Neuron (in vitro differentiated cells): ENCODE data around the gene ACOT11.

Experiments
- H2AFZ ChIP-seq: one replicate; pipeline ENCODE4 v1.6.1; 2013; ENCODE audit warnings: low read depth, mild to moderate bottlenecking, inconsistent platforms, low read length, moderate library complexity
- H3K27me3 ChIP-seq: one replicate; pipeline ENCODE4 v1.6.1; 2013; ENCODE audit warnings: low read length; ENCODE audit not compliant: insufficient read depth
- H3K36me3 ChIP-seq: one replicate; pipeline ENCODE4 v1.6.1; 2013; ENCODE audit warnings: low read length; ENCODE audit not compliant: insufficient read depth
- H3K4me1 ChIP-seq: one replicate; pipeline ENCODE4 v1.6.1; 2013; ENCODE audit warnings: low read length; ENCODE audit not compliant: insufficient read depth
- H3K4me3 ChIP-seq: 2 replicates; pipeline ENCODE4 v1.5.1; 2013; ENCODE audit warnings: mild to moderate bottlenecking, low read length, moderate library complexity
- H3K9me3 ChIP-seq: one replicate; pipeline ENCODE4 v1.6.1; 2013; ENCODE audit warnings: low read length

The ACOT11 gene

DNA sequence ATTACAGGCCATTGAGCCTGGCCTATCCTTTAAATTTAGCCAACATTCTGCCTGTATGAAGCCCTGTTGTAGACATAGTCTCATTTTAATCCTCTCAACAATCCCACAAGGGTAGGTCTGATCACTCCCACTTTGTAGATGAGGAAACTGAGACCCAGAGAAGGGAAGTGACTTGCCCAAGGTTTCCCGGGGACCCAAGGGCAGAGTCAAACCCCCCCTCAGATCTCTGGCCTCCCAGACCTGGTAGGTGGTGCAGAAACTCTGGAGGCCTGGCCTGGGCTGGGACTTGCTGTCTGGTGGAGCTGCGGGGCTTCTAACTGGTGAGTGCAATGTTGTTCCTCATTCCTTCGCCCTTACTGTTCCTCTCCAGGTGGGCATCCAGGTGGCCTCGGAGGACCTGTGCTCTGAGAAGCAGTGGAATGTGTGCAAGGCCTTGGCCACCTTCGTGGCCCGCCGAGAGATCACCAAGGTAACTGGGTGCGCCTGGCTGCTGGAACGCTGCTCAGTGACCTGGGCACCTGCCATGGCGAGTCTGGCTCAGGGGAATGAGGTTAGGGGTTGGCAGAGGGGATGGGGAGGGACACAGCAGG, 45.6 kb downstream of the ACOT11 start:
- no peaks in the 10 kb centered on the region for H3K27me3 ChIP-seq
- no peaks in the 10 kb centered on the region for H3K4me1 ChIP-seq
- H2AFZ ChIP-seq, result no peak overlapping the region
- no peaks in the 10 kb centered on the region for H3K9me3 ChIP-seq
- H3K4me3 ChIP-seq, result no peak overlapping the region
- H3K36me3 ChIP-seq, result no peaks in the 10 kb centered on the region

DNA sequence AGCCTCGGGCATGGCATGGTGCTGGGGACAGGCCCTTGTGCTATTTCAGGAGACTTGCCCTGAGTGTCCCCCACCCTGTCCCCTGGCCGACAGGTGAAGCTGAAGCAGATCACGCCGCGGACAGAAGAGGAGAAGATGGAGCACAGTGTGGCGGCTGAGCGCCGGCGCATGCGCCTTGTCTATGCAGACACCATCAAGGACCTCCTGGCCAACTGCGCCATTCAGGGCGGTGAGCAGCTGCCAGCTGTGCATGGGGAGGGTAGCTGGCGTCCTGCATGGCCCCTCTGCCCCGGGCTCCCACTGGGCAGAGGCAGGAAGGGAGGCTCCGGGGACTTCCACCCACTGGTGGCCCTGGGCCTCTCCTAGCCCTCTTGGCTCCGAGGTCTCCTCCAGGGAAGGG, 46.4 kb downstream of the ACOT11 start:
- H3K27me3 ChIP-seq, result no peaks in the 10 kb centered on the region
- no peak overlapping the region for H3K4me3 ChIP-seq
- H3K36me3 ChIP-seq, result no peaks in the 10 kb centered on the region
- no peaks in the 10 kb centered on the region for H3K4me1 ChIP-seq
- no peaks in the 10 kb centered on the region for H3K9me3 ChIP-seq
- no peak overlapping the region for H2AFZ ChIP-seq

DNA sequence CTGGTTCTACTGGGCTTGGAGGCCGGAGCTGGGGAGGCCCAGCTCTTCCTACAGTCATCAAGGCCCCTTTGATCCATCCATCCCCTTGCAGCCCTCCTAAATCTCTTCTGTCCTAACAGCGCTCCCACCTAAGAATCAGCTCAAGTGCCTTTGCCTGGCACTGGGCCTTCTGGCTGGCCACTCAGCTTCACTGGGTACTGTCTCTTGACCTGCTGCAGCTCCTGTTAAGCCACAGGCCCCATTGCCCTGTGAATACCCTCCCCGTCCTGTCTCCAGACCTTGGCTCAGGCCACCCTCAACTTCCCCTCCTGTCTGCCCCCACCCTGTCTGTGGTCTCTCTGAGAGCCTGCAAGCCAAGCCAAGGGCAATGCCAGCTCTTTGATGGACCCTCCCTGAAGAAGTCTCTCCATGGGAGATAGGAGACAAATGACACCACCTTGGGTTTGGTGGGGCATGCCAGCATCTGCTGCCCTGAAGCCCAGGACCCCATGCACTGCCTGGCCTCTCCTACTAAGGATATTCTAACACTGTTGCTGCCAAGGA, 48.0 kb downstream of the ACOT11 start:
- no peaks in the 10 kb centered on the region for H3K9me3 ChIP-seq
- H3K36me3 ChIP-seq, result no peaks in the 10 kb centered on the region
- H2AFZ ChIP-seq, result no peak overlapping the region
- H3K4me3 ChIP-seq, result no peak overlapping the region
- H3K4me1 ChIP-seq, result no peaks in the 10 kb centered on the region
- H3K27me3 ChIP-seq, result no peaks in the 10 kb centered on the region

DNA sequence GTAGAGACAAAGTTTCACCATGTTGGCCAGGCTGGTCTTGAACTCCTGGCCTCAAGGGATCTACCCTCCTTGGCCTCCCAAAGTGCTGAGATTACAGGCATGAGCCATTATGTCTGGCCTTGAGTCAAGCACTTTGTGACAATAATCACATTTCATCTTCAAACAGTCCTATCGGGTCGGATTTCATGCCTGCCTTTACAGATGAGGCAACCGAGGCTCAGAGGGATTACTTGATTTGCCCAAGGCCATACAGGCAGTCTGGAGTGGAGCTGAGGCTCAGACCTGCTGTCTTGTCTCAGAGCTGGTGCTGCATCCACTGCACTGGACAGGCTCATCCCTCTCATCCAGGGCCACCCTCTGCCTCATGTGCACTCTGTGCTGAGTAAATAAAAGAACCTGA, 48.7 kb downstream of the ACOT11 start:
- Histone ChIP-seq H2AFZ (no peak overlapping the region), H3K4me3 (no peak overlapping the region), H3K4me1 (no peaks in the 10 kb centered on the region), H3K27me3 (no peaks in the 10 kb centered on the region), H3K36me3 (no peaks in the 10 kb centered on the region), H3K9me3 (no peaks in the 10 kb centered on the region)

DNA sequence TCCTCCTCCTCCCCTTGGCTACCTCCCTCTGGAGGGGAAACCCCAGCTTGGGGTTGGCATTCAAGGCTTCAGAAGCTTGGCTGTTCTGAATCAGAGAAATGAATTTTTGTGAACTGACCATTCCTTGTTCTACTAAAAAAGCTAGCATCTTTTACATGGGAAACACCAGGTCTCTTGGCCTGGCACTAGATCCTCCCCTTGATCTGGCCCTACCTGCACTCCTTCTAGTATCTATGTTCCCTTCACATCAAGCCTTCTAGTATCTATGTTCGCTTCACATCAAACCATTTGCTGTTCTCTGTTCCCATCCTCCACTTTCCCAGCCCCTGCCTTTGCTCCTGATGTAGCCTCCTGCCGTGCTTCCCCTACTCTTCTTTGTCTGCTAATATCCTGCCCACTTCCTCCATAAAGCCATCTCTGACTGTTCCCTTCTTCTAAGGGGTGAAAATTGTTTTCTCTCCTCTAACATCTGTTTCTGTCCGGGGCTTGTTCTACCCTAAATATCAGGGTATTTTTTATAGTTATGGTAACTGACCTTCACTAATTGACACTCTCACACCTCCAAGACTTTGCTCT, 49.5 kb downstream of the ACOT11 start:
- no peak overlapping the region for H2AFZ ChIP-seq
- no peaks in the 10 kb centered on the region for H3K27me3 ChIP-seq
- H3K9me3 ChIP-seq, result no peaks in the 10 kb centered on the region
- H3K4me1 ChIP-seq, result no peaks in the 10 kb centered on the region
- H3K36me3 ChIP-seq, result no peaks in the 10 kb centered on the region
- no peak overlapping the region for H3K4me3 ChIP-seq

DNA sequence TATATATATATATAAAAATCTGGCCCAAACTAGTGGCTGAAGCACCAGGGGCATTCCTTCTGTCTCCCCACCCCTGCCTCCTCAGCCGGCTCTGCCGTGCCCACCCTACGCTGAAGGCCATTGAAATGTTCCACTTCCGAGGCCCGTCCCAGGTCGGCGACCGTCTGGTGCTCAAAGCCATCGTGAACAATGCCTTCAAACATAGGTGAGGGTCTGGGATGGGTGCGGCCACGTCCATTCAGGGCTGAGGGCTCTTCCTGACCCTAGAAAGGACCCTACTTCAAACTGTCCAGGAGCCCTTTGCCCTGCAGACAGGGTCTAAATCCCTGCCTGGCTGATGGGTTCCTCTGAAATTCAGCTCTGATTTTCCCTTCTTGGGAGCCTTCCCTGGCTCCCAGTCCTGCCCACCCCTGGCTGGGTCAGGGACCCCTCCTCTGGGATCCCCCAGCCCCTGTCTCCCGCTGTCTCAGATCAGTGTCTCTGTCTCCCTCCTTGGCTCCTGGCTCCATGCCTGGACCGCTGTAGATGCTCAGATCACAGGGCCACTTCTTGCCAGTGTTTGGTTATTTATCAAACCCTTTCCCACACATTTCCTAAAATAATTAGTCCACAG, 51.3 kb downstream of the ACOT11 start:
- no peak overlapping the region for H2AFZ ChIP-seq
- H3K36me3 ChIP-seq, result no peaks in the 10 kb centered on the region

DNA sequence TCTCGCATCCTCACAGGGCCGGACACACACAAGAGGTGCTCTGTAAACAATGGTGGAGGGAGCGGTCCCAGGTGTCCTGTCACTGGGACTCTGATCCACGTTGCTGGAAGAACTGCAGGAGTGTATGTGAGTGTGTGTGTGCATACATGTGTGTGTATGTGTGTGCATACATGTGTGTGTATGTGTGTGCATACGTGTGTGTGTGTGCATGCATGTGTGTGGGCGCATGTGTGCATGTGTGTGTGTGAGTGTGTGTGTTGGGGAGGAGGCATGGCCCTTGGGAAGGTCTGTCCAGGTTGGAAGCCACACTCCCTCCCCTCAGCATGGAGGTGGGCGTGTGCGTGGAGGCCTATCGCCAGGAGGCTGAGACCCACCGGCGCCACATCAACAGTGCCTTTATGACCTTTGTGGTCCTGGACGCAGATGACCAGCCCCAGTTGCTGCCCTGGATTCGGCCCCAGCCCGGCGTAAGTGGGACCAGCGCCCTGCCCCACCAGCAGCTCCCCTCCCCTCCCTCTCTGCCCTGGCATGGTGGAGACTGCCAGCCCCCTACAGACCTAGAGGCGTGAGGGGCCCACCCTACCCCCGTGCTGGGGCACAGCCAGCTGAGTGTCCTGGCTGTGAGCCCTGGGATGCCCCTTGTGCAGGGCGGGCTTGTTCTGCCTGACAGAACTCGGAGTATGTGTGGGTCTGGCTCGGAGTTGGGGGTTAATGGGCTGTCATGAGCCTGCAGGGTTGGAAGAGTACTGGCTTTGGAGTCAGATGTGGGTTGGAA, 53.1 kb downstream of the ACOT11 start:
- H2AFZ ChIP-seq, result no peak overlapping the region
- no peaks in the 10 kb centered on the region for H3K4me1 ChIP-seq
- H3K4me3 ChIP-seq, result no peak overlapping the region
- H3K9me3 ChIP-seq, result no peaks in the 10 kb centered on the region
- H3K27me3 ChIP-seq, result no peaks in the 10 kb centered on the region
- no peaks in the 10 kb centered on the region for H3K36me3 ChIP-seq

More for the DNA sequence above, 51.3 kb downstream of the ACOT11 start:
- no peaks in the 10 kb centered on the region for H3K9me3 ChIP-seq
- H3K27me3 ChIP-seq, result no peaks in the 10 kb centered on the region
- no peaks in the 10 kb centered on the region for H3K4me1 ChIP-seq
- H3K4me3 ChIP-seq, result no peak overlapping the region

DNA sequence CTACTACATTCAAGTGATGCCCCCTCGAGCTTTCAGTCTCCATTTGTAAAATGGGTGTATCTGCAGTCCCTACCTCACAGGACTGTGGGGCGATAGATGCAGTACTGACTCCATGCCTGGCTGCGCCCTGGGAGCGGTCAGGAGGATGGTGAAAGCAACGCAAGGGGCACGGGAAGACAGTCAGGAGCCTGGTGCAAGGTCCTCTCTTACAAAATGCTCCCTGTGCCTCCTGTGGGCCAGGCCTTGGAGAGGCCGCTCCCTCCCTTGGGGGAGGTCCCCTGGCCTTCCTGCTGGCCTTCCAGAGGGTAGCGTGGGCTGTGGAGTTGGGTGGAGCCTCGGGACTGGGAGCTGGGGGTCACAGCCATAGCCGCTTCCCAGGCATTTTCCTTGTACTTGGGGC, 53.7 kb downstream of the ACOT11 start:
- no peaks in the 10 kb centered on the region for H3K9me3 ChIP-seq
- no peak overlapping the region for H2AFZ ChIP-seq
- no peaks in the 10 kb centered on the region for H3K27me3 ChIP-seq

DNA sequence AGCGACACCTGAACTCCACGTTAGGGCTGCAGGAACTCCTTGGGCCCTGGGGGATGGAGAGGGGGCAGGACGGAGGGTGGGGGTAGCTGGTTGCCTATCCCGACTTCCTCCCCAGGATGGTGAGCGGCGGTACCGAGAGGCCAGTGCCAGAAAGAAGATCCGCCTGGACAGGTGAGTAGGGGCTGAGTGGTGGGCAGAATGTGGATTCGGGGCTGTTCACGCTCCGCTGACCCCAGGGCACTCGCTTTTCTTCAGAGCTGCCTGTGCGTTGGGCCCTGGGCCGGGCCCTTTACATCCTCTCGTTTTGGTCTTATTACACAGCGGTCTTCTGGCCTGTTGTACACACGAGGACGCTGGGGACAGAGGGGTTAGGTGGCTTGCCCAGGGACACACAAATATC, 54.5 kb downstream of the ACOT11 start:
- Histone ChIP-seq H3K4me3 (no peak overlapping the region), H3K36me3 (no peaks in the 10 kb centered on the region), H3K9me3 (no peaks in the 10 kb centered on the region), H3K27me3 (no peaks in the 10 kb centered on the region), H2AFZ (no peak overlapping the region), H3K4me1 (no peaks in the 10 kb centered on the region)

More for the DNA sequence above, 53.7 kb downstream of the ACOT11 start:
- Histone ChIP-seq H3K4me3 (no peak overlapping the region), H3K4me1 (no peaks in the 10 kb centered on the region), H3K36me3 (no peaks in the 10 kb centered on the region)

DNA sequence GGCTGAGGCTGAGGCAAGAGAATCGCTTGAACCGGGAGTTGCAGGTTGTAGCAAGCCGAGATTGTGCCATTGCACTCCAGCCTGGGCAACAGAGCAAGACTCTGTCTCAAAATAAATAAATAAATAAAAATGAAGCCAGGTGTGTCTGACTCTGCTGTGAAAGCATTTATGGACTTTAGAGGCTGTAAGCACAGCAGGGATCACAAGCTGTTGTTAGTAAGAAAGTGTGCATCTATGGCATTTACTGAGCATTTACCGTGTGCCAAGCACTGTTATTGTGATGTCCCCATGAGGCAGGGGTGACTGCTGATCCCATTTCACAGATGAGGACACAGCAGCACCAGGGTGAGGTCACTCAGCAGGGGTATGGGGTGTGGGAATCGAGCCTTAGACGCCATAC, 55.2 kb downstream of the ACOT11 start:
- Histone ChIP-seq H3K4me1 (no peaks in the 10 kb centered on the region), H3K4me3 (no peak overlapping the region), H3K36me3 (no peaks in the 10 kb centered on the region), H3K27me3 (no peaks in the 10 kb centered on the region), H2AFZ (no peak overlapping the region), H3K9me3 (no peaks in the 10 kb centered on the region)

DNA sequence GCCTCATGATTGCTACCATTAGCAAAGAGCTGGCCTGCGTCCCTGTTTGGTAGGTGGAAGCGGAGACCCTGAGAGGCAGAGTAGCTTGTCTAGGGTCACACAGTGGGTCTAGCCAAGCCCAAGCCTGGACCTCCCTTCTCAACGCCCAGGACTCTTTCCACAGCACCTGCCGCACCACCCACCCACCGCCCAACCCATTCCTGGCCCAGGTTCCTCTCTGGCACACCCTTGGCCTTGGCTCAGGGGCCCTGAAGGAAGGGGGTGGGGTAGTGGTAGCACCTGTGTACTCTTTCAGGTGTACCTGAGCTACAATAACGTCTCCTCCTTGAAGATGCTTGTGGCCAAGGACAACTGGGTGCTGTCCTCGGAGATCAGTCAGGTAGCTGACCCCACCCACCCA, 56.0 kb downstream of the ACOT11 start:
- Histone ChIP-seq H2AFZ (no peak overlapping the region), H3K36me3 (no peaks in the 10 kb centered on the region), H3K4me3 (no peak overlapping the region), H3K4me1 (no peaks in the 10 kb centered on the region), H3K9me3 (no peaks in the 10 kb centered on the region), H3K27me3 (no peaks in the 10 kb centered on the region)

DNA sequence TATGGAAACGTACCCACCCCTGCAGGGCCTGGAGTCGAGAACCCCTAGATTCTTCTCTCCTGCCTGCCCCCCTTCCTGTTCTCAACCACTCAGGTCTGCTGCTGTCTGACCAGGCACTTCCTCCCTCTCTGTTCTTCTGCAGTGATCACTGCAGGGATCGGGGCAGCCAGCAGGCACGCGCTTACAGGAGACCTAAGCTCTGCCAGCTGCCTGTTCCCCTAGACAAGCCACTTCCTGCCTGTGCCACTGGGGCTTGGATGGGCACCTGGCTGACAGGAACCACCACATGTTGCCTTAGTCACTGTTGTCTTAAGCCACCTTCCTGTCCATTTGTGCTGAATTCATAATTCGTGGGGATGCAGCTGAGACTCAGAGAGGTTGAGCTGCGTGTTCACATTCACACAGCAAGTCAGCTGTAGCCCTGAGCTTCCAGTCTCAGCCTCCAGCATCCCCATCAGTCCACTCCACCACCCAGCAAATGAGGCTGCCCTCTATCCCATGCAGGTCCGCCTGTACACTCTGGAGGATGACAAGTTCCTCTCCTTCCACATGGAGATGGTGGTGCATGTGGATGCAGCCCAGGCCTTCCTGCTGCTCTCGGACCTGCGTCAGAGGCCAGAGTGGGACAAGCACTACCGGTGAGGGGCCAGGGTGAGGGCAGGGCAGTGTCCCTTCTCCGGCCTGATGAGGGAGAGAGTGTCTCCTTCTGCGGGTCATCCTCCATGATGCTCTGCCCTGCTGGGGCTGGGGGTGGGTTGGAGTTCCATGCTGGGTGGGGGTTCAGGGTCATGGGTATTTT, 56.7 kb downstream of the ACOT11 start:
- H3K4me1 ChIP-seq, result no peaks in the 10 kb centered on the region
- H3K4me3 ChIP-seq, result no peak overlapping the region
- no peaks in the 10 kb centered on the region for H3K36me3 ChIP-seq
- H3K27me3 ChIP-seq, result no peaks in the 10 kb centered on the region
- H2AFZ ChIP-seq, result no peak overlapping the region
- no peaks in the 10 kb centered on the region for H3K9me3 ChIP-seq
